ENCODE data around the gene HDAC2. TPM values are rescaled to one million over a fixed set of nuclear protein-coding genes. Genes with fewer than 3 reads are reported as not detected.

The HDAC2 gene
- total and polyA plus RNA-seq, 2 of the 13 experiments (the other 11 are each of a cell fraction or from before 2014, with no cell fraction given): 99.6 to 114 TPM

GRCh38 chr6:113994934-113995342 is 24.0 kb upstream of the HDAC2 start (continued):
- TF ChIP-seq ZNF646 (CRISPR knock-in tag; IDR thresholded peaks at IDR 0.05) (0 out of 2 replicates have a peak, but pooled peaks have one; percentile 23), ZNF138 (CRISPR knock-in tag; IDR thresholded peaks at IDR 0.05; ENCODE audit: low read depth) (no peak), SP140L (CRISPR knock-in tag; IDR thresholded peaks at IDR 0.05; ENCODE audit: borderline replicate concordance) (peak; percentile 59; the same call in 1 of the 2 replicates), ZNF205 (CRISPR knock-in tag; IDR thresholded peaks at IDR 0.05) (0 out of 2 replicates have a peak, but pooled peaks have one; percentile 45), HOXA3 (CRISPR knock-in tag; IDR thresholded peaks at IDR 0.05) (peak; percentile 24; the same call in 1 of the 2 replicates), KMT2B (CRISPR knock-in tag; IDR thresholded peaks at IDR 0.05) (0 out of 2 replicates have a peak, but pooled peaks have one; percentile 27), ARID2 (CRISPR knock-in tag; IDR thresholded peaks at IDR 0.05; ENCODE audit: borderline replicate concordance) (no peak), TFAP4 (IDR thresholded peaks at IDR 0.05; ENCODE audit: borderline replicate concordance, low read depth) (0 out of 2 replicates have a peak, but pooled peaks have one; percentile 48), REPIN1 (CRISPR knock-in tag; IDR thresholded peaks at IDR 0.05; ENCODE audit: borderline replicate concordance, low read depth) (peak; percentile 79; the same call in 1 of the 2 replicates), RXRB (CRISPR knock-in tag; IDR thresholded peaks at IDR 0.05; ENCODE audit: borderline replicate concordance) (peak; percentile 58; the same call in 1 of the 2 replicates), ZNF609 (CRISPR knock-in tag; IDR thresholded peaks at IDR 0.05; ENCODE audit: borderline replicate concordance) (no peak), ZBTB25 (CRISPR knock-in tag; IDR thresholded peaks at IDR 0.05) (peak; percentile 30; the same call in 1 of the 2 replicates)
